ENCODE measurements around the gene NLRX1.

NLRX1 gene

DNA sequence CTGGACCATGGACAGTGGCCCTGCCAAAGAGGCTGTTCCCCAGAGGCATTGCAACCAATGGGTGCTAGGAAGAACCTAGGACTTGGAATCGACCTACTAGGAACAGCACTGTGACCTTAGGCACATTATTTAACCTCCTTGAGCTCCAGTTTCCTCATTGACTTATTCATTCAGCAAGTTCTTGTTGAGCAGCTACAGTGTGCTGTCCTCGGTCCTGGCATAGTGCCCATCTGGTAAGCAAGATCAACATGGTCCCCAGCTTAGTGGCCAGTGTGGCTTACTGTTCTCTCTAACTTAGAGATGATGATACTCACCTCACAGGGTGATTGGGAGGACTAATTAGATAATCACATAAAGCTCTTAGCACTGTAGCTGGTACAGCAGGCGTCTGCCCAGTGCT is 11.5 kb upstream of the NLRX1 start:
- no peak for TF ChIP-seq EZH2 (optimal IDR thresholded peaks at IDR 0.05; ENCODE audit: low read depth, low read length)
- TF ChIP-seq EZH2phosphoT487 (IDR thresholded peaks at IDR 0.05; ENCODE audit: low read length) = no peak
- TF ChIP-seq, protein P1, sequence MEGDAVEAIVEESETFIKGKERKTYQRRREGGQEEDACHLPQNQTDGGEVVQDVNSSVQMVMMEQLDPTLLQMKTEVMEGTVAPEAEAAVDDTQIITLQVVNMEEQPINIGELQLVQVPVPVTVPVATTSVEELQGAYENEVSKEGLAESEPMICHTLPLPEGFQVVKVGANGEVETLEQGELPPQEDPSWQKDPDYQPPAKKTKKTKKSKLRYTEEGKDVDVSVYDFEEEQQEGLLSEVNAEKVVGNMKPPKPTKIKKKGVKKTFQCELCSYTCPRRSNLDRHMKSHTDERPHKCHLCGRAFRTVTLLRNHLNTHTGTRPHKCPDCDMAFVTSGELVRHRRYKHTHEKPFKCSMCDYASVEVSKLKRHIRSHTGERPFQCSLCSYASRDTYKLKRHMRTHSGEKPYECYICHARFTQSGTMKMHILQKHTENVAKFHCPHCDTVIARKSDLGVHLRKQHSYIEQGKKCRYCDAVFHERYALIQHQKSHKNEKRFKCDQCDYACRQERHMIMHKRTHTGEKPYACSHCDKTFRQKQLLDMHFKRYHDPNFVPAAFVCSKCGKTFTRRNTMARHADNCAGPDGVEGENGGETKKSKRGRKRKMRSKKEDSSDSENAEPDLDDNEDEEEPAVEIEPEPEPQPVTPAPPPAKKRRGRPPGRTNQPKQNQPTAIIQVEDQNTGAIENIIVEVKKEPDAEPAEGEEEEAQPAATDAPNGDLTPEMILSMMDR (IDR thresholded peaks at IDR 0.05; ENCODE audit: low read length) = no peak
- no peaks in the 10 kb centered on the region for H3K4me1 ChIP-seq (ENCODE audit: low read length)
- DNase-seq = no peak
- H3K4me2 ChIP-seq (ENCODE audit: low read depth, low read length) = no peak overlapping the region
- no peaks in the 10 kb centered on the region for H4K20me1 ChIP-seq (ENCODE audit: insufficient read depth, low read length)
- H3K79me2 ChIP-seq (ENCODE audit: low read length) = no peaks in the 10 kb centered on the region
- H3F3A ChIP-seq (ENCODE audit: insufficient read depth, low read length) = no peaks in the 10 kb centered on the region
- no peak overlapping the region for H2AFZ ChIP-seq (ENCODE audit: low read length)
- no peaks in the 10 kb centered on the region for H3K9me2 ChIP-seq (replicated peaks; ENCODE audit: insufficient read depth, low read length)
- H3K4me3 ChIP-seq (ENCODE audit: low read length) = no peak overlapping the region
- H3K9ac ChIP-seq (ENCODE audit: low read length) = no peak overlapping the region
- H3K9me3 ChIP-seq (replicated peaks; ENCODE audit: insufficient read depth, low read length) = no peaks in the 10 kb centered on the region
- H3K36me3 ChIP-seq (replicated peaks; ENCODE audit: insufficient read depth, low read length) = no peaks in the 10 kb centered on the region
- peaks cover 45% of the 10 kb centered on the region for H3K27me3 ChIP-seq (replicated peaks; ENCODE audit: insufficient read depth, low read length)
- no peak overlapping the region for H3K27ac ChIP-seq (ENCODE audit: low read length)

DNA sequence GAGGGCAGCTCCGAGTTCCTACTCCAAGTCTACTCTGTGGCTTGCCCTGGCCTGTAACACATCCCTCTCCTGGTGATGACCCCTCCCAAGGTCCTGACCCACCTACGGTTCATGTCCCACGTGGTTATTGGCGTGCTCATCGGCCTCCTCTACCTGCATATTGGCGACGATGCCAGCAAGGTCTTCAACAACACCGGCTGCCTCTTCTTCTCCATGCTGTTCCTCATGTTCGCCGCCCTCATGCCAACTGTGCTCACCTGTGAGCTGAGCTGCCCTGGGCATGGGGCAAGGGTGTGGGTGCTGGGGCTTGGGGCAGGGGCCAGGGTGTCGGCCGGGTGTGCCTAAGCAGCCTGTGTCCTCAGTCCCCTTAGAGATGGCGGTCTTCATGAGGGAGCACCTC is 10.1 kb upstream of the NLRX1 start:
- Histone ChIP-seq H3K36me3 (replicated peaks; ENCODE audit: insufficient read depth, low read length) (no peaks in the 10 kb centered on the region), H3K4me2 (ENCODE audit: low read depth, low read length) (no peak overlapping the region), H3K4me3 (ENCODE audit: low read length) (no peak overlapping the region), H3K27ac (ENCODE audit: low read length) (no peak overlapping the region), H3K4me1 (ENCODE audit: low read length) (no peaks in the 10 kb centered on the region), H4K20me1 (ENCODE audit: insufficient read depth, low read length) (no peaks in the 10 kb centered on the region), H3K9me2 (replicated peaks; ENCODE audit: insufficient read depth, low read length) (no peaks in the 10 kb centered on the region), H3K9ac (ENCODE audit: low read length) (no peak overlapping the region), H2AFZ (ENCODE audit: low read length) (no peak overlapping the region), H3K9me3 (replicated peaks; ENCODE audit: insufficient read depth, low read length) (no peaks in the 10 kb centered on the region), H3K27me3 (replicated peaks; ENCODE audit: insufficient read depth, low read length) (peaks cover 34% of the 10 kb centered on the region), H3F3A (ENCODE audit: insufficient read depth, low read length) (no peaks in the 10 kb centered on the region), H3K79me2 (ENCODE audit: low read length) (no peaks in the 10 kb centered on the region)
- TF ChIP-seq, protein P1 (IDR thresholded peaks at IDR 0.05; ENCODE audit: low read length) = no peak
- no peak for TF ChIP-seq EZH2 (optimal IDR thresholded peaks at IDR 0.05; ENCODE audit: low read depth, low read length)
- no peak for TF ChIP-seq EZH2phosphoT487 (IDR thresholded peaks at IDR 0.05; ENCODE audit: low read length)
- DNase-seq = no peak

DNA sequence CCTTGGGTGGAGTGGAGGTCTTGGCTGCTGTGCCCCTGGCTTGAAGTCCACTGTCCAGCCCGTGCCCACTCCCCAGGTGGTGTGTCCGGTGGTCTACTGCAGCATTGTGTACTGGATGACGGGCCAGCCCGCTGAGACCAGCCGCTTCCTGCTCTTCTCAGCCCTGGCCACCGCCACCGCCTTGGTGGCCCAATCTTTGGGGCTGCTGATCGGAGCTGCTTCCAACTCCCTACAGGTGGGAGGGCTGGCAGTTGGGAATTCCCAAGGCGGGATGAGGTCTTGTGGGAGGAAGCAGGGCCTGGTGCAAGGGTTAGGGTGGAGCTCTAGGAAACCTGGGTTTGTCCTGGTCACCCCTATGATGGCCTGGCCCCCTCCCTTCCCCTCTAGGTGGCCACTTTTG is 8.4 kb upstream of the NLRX1 start:
- no peaks in the 10 kb centered on the region for H3K79me2 ChIP-seq (ENCODE audit: low read length)
- H2AFZ ChIP-seq (ENCODE audit: low read length) = no peak overlapping the region
- H3K27ac ChIP-seq (ENCODE audit: low read length) = no peak overlapping the region
- no peaks in the 10 kb centered on the region for H3F3A ChIP-seq (ENCODE audit: insufficient read depth, low read length)
- no peaks in the 10 kb centered on the region for H4K20me1 ChIP-seq (ENCODE audit: insufficient read depth, low read length)
- H3K4me2 ChIP-seq (ENCODE audit: low read depth, low read length) = no peak overlapping the region
- H3K36me3 ChIP-seq (replicated peaks; ENCODE audit: insufficient read depth, low read length) = no peaks in the 10 kb centered on the region
- TF ChIP-seq, protein P1 (IDR thresholded peaks at IDR 0.05; ENCODE audit: low read length) = no peak
- no peak for TF ChIP-seq EZH2phosphoT487 (IDR thresholded peaks at IDR 0.05; ENCODE audit: low read length)
- no peak for TF ChIP-seq EZH2 (optimal IDR thresholded peaks at IDR 0.05; ENCODE audit: low read depth, low read length)
- no peak for DNase-seq
- H3K9ac ChIP-seq (ENCODE audit: low read length) = no peak overlapping the region
- H3K27me3 ChIP-seq (replicated peaks; ENCODE audit: insufficient read depth, low read length) = peaks cover 24% of the 10 kb centered on the region
- H3K4me1 ChIP-seq (ENCODE audit: low read length) = no peaks in the 10 kb centered on the region
- no peak overlapping the region for H3K4me3 ChIP-seq (ENCODE audit: low read length)
- no peaks in the 10 kb centered on the region for H3K9me2 ChIP-seq (replicated peaks; ENCODE audit: insufficient read depth, low read length)
- no peaks in the 10 kb centered on the region for H3K9me3 ChIP-seq (replicated peaks; ENCODE audit: insufficient read depth, low read length)

Measured in MM.1S (cell line).